ENCODE measurements around the gene PARD6B. TPM values are rescaled to one million over a fixed set of nuclear protein-coding genes. Genes with fewer than 3 reads are reported as not detected.

The PARD6B gene
- total RNA-seq, 1 donor from 2014 or later = 43.2 TPM

DNA sequence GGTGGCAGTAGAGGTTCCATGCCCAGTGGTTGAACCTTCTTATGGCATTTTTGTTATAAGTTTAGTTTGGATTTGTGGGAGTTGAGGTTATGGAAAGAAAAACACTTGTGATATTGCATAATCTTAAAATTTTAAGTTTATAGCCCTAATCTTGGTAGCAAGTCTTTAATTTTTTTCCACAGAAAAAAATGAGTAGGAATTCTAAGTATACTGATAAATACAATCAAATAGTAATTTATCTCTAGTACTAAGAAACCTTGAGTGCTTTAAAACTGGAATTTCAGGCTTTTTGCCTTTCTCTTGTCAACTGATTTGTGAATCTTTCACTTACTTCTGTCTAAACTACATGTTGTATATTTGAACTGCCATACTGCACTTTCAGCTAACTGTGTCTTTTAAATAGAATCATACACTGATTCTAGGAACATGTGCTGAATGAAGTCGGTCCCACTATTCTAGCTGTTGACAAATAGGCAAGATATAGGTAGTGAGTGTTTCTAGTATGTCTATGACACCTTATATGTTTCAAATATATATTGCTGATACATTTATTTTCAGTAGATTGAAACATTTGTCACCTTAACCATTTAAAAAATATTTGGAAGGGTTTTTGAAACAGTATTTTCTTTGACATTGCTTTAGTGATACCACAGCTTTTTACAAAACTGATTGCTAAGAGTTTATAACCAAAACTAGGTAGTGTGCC lies 2.4 kb downstream of the PARD6B start:
- intact Hi-C loops (cut with DNase I) = no loop called here
- Histone ChIP-seq H3K27ac (peak overlapping the region; percentile 89), H3K4me3 (peak overlapping the region; percentile 90), H3K4me1 (peaks cover 21% of the 10 kb centered on the region), H3K36me3 (no peaks in the 10 kb centered on the region), H3K9me3 (no peaks in the 10 kb centered on the region), H3K27me3 (no peaks in the 10 kb centered on the region)
- TF ChIP-seq, protein P1, sequence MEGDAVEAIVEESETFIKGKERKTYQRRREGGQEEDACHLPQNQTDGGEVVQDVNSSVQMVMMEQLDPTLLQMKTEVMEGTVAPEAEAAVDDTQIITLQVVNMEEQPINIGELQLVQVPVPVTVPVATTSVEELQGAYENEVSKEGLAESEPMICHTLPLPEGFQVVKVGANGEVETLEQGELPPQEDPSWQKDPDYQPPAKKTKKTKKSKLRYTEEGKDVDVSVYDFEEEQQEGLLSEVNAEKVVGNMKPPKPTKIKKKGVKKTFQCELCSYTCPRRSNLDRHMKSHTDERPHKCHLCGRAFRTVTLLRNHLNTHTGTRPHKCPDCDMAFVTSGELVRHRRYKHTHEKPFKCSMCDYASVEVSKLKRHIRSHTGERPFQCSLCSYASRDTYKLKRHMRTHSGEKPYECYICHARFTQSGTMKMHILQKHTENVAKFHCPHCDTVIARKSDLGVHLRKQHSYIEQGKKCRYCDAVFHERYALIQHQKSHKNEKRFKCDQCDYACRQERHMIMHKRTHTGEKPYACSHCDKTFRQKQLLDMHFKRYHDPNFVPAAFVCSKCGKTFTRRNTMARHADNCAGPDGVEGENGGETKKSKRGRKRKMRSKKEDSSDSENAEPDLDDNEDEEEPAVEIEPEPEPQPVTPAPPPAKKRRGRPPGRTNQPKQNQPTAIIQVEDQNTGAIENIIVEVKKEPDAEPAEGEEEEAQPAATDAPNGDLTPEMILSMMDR (IDR thresholded peaks at IDR 0.05) = no peak
- no peak for DNase-seq
- no peak for ATAC-seq

GRCh38 chr20:50734730-50735679 lies 3.6 kb downstream of the PARD6B start:
- Histone ChIP-seq H3K4me1 (peaks cover 14% of the 10 kb centered on the region), H3K4me3 (no peak overlapping the region), H3K27me3 (no peaks in the 10 kb centered on the region), H3K36me3 (no peaks in the 10 kb centered on the region), H3K27ac (no peak overlapping the region), H3K9me3 (no peaks in the 10 kb centered on the region)
- no peak for ATAC-seq
- no peak for DNase-seq
- TF ChIP-seq, protein P1 (IDR thresholded peaks at IDR 0.05) = no peak
- intact Hi-C loops (cut with DNase I) = no loop called here

- Histone ChIP-seq H3K9me3 (no peaks in the 10 kb centered on the region), H3K27ac (no peak overlapping the region), H3K4me3 (no peak overlapping the region), H3K36me3 (no peaks in the 10 kb centered on the region), H3K27me3 (no peaks in the 10 kb centered on the region), H3K4me1 (peaks cover 8% of the 10 kb centered on the region)
- TF ChIP-seq, protein P1 (IDR thresholded peaks at IDR 0.05) = no peak
- no peak for ATAC-seq
- DNase-seq = no peak
- intact Hi-C loops (cut with DNase I) = no loop called here
These were observed 4.4 kb downstream of the PARD6B start for GRCh38 chr20:50735813-50736212.

DNA sequence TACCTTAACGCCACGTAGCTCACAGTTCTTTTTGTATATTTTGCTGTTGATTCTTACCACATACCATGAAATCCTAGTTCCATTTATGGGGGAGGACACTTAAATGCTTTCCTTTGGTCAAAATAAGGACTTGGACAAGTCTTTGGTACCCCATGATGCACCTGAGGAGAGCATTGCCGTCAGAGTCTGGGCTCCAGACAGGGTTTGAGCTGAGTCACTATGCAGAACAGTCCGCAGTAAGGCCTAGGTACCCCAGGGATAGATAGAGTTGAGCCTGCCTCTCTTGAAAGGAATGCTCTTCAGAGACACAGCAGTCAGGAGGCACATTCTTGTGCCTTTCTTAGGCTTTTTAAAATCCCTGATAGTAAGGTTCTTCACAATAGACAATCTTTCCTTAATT lies 6.0 kb downstream of the PARD6B start:
- Histone ChIP-seq H3K9me3 (no peaks in the 10 kb centered on the region), H3K4me3 (no peak overlapping the region), H3K4me1 (peaks cover 6% of the 10 kb centered on the region), H3K27me3 (no peaks in the 10 kb centered on the region), H3K27ac (no peak overlapping the region), H3K36me3 (no peaks in the 10 kb centered on the region)
- DNase-seq (no peak), ATAC-seq (peak; percentile 61)
- TF ChIP-seq, protein P1 (IDR thresholded peaks at IDR 0.05) = no peak
- intact Hi-C loops (cut with DNase I) = no loop called here

DNA sequence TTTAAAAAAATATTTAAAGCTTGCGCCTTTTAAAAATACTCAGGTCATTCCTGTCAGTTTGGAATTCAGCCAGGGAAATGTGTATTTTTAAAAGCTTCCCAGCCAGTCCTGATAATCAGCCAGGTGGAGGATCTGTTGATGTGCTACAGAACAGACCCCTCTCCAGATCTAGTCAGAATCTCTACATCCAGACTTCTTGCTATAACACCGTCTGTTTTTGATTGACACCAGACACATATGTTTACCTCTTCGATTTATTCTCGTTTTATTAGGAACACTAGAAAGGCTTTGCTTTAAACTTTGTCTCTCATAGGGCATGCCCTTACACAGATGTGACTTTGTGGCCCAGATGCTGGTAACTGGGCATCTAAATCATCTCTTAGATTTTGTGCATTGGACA lies 11.7 kb downstream of the PARD6B start:
- Histone ChIP-seq H3K27me3 (no peaks in the 10 kb centered on the region), H3K4me3 (no peak overlapping the region), H3K9me3 (no peaks in the 10 kb centered on the region), H3K36me3 (no peaks in the 10 kb centered on the region), H3K27ac (no peak overlapping the region), H3K4me1 (peaks cover 10% of the 10 kb centered on the region)
- ATAC-seq (no peak), DNase-seq (no peak)
- intact Hi-C loops (cut with DNase I) = no loop called here
- TF ChIP-seq, protein P1 (IDR thresholded peaks at IDR 0.05) = no peak
